Fibroblast of lung (primary cell): ENCODE measurements around the gene GPR27.

Source experiments
- EZH2 ChIP-seq: IDR thresholded peaks from 2 replicates; pipeline ENCODE4 v1.5.1; 2012; ENCODE audit warnings: low read length, control low read depth, mild to moderate bottlenecking; ENCODE audit errors: missing control alignments
- TF ChIP-seq, protein P1 (sequence below), 2 donors: IDR thresholded peaks in 1 of 2; conservative IDR thresholded peaks in 1 of 2; 1 replicate in 1 of 2; 2 replicates in 1 of 2; pipeline ENCODE4 v1.5.1; 2011 to 2012; ENCODE audit warnings: low read length in 2 of 2, control low read depth in 1 of 2, inconsistent platforms in 1 of 2, low read depth in 1 of 2, mild to moderate bottlenecking in 1 of 2

DNA sequence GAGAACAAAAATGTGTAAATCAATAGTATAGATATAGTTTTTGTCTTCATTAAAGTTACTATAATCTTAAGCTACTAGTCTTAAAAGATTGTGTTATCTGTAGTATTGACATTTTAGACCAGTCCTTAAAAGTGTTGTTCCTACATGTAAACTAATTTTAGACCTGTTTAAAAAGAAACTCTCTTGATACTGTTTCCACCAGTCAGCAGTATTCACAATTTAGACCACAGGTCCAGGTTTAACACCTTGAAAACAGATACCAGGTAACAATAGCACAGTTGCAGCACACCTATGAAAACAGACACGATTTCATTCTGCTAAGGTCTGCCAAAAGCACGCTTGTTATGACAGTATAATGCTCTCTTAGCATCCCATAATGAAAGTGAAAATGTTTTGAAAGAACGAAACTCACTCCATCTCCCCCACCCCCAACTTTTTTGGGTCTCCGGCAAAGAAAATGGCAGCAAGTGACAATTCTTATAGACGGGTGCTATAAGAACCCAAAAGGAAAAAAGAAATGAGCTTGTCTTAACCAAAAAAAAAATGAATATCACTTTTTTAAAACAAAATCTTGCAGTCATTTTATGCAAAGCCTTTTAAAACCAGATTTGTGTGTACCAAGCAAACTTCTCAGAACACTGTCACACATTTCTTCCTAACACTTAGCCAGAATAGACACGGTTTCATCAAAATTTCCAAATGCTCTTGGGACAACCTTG lies 30.0 kb upstream of the GPR27 start:
- TF ChIP-seq, protein P1, sequence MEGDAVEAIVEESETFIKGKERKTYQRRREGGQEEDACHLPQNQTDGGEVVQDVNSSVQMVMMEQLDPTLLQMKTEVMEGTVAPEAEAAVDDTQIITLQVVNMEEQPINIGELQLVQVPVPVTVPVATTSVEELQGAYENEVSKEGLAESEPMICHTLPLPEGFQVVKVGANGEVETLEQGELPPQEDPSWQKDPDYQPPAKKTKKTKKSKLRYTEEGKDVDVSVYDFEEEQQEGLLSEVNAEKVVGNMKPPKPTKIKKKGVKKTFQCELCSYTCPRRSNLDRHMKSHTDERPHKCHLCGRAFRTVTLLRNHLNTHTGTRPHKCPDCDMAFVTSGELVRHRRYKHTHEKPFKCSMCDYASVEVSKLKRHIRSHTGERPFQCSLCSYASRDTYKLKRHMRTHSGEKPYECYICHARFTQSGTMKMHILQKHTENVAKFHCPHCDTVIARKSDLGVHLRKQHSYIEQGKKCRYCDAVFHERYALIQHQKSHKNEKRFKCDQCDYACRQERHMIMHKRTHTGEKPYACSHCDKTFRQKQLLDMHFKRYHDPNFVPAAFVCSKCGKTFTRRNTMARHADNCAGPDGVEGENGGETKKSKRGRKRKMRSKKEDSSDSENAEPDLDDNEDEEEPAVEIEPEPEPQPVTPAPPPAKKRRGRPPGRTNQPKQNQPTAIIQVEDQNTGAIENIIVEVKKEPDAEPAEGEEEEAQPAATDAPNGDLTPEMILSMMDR (conservative IDR thresholded peaks at IDR 0.05 in 1 of 2, IDR thresholded peaks at IDR 0.05 in 1 of 2; ENCODE audit: low read depth in 1 of 2, low read length in 2 of 2), result no peak
- TF ChIP-seq EZH2, result no peak
